Measurements from ENCODE around the gene B3GAT1.
A peak's percentile ranks its signal among the peaks of the same experiment; 100 is the strongest.
"Not testable (repeated sequence)": the region's sequence is repeated elsewhere in the genome, so short reads cannot be mapped to it uniquely, and the experiment has no call there.

Gene B3GAT1, protein sequence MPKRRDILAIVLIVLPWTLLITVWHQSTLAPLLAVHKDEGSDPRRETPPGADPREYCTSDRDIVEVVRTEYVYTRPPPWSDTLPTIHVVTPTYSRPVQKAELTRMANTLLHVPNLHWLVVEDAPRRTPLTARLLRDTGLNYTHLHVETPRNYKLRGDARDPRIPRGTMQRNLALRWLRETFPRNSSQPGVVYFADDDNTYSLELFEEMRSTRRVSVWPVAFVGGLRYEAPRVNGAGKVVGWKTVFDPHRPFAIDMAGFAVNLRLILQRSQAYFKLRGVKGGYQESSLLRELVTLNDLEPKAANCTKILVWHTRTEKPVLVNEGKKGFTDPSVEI

DNA sequence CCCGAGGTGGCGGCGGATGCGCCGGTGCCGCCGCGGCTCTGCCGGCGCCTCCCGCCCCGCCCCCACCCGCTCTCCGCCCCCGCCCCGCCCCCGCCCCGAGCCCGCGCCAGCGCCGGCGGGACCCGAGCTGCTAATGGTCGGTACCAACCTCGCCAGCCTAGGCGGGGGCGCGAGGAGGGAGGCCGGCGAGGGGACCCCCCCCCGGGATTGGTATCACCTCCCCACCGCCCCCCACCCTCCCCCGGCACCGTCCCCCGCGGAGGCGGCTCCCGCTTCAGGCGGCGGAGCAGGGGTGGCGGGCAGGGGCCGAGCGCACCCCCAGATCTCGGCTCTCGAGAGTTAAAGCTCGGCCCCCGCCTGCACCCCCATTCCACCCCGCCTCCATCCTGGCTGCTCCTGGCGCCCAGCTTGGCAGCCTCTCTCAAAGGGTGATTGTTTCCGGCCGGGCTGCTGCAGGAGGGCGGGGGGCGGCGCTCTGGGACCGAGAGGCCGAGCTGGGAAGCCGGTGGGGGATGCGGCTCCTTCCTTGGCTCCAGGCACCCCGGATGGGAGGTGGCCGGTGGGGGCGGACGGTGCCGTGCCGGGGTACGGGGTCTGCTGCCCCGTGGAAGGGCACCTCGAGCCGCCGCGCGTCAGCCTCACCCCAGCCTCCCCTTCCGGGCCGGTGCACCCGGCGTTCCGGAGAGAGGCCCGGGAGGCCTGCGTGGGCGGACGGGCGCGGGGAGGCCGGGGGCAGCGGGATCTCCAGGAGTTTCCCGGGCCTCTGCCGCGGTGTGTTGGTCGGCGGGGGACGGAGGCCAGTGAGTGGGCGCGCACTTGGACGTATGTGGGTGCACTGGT, at the start of gene B3GAT1:
TSS of gene B3GAT1 (minus strand) at position 40 of the 840 bp plus-strand sequence. CDS start 24,583 bp downstream, outside the sequence.
- peak; percentile 3 to 31 for DNase-seq

DNA sequence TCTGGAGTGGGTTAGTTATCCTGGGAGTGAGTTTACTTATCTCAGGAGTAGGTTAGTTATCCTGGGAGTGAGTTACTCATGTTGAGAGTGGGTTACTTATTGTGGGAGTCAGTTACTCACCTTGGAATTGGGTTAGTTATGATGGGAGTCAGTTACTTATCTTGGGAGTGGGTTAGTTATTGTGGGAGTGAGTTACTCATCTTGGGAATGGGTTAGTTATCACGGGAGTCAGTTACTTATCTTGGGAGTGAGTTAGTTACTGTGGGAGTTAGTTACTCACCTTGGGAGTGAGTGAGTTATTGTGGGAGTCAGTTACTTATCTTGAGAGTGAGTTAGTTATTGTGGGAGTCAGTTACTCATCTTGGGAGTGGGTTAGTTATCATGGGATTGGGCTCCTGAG, 49.6 kb upstream of the B3GAT1 start:
- no peak for DNase-seq

DNA sequence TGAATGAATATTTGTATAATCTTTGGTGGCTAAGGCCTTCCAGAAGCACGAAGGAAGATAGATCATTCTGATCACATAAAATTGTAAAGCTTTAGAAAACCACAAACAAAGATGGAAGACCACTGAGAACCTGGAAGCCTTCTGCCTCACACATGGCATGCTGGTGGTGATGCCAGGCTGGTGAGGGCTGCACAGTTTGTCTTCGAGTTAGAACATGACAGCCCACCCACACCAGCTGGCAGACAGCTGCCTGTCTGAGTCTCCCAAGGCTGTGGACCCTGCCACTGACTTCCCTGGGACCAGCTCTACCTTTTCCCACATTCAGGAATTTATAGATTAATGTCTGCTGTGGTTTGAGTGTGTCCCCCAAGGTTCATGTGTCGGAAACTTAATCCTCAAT, 48.8 kb upstream of the B3GAT1 start:
- DNase-seq: peak in 1 of 2 experiments; percentile 10

DNA sequence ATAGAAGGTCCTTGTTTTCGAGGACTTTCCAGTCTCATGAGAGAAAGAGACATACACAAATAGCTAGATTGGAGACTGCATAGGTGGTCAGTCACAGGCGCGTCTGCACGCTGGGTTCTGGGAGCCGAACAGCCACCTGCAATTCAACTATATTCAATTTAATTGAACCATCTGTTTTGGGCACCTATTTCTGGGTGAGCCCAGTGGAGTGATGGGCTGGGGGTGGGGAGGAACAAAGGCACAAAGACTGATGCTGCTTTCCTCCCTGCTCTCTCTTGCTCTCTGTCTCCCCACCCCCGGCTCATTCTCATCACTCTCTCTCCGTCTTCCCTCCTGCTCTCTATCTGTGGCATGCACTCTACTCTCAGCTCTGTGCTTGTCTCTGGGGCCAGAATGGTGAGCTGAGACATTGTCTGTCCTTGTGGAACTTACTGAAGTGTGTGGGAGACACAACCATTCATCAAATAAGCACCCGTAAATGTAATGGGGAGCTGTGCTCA, 48.1 kb upstream of the B3GAT1 start:
- no peak for DNase-seq

DNA sequence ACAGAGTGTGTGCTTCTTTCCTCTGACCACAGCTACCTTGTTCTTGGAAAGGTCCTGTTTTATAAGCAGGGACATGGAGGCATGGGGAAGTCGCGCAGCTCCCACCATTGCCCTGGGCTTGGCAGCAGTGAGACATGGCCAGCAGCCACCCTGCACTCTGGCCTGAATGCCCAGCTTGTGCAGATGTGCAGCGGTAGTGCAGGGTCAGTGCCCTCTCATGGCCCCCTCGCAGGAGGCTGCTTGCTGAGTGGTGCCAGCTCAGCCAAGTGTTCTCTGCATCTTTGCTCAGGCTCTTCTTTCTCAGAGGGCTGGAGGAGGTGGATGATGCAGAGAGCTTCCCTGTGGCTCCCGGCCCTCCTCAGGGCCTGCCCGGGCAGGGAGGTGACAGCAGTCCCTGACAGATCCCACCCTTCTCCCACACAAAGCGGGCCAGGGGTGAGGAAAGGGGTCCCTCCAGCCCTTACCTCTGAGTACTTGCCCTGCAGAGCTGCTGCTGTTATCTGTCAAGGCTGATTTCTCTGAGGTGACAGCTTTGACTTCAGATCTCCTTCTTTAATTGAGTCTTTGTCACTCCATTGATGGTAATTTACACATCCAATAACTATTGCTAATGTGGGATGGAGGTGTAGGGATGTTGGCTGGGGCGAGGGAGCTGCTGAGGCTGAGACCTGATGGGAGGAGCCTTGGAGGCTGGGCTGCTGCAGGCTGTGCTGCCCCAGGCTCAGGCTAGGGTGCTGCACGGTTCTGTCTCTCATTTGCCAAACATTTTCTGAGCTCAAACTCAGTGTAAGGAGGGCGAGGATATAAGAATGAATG, 47.4 kb upstream of the B3GAT1 start:
- no peak for DNase-seq

DNA sequence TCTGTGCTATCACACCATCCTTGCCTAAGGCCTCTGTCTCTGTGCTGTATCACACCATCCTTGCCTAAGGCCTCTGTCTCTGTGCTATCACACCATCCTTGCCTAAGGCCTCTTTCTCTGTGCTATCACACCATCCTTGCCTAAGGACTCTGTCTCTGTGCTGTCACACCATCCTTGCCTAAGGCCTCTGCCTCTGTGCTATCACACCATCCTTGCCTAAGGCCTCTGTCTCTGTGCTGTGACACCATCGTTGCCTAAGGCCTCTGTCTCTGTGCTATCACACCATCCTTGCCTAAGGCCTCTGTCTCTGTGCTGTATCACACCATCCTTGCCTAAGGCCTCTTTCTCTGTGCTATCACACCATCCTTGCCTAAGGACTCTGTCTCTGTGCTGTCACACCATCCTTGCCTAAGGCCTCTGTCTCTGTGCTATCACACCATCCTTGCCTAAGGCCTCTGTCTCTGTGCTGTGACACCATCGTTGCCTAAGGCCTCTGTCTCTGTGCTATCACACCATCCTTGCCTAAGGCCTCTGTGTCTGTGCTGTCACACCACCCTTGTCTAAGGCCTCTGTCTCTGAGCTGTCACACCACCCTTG, 45.5 kb upstream of the B3GAT1 start:
- DNase-seq: not testable (repeated sequence)

DNA sequence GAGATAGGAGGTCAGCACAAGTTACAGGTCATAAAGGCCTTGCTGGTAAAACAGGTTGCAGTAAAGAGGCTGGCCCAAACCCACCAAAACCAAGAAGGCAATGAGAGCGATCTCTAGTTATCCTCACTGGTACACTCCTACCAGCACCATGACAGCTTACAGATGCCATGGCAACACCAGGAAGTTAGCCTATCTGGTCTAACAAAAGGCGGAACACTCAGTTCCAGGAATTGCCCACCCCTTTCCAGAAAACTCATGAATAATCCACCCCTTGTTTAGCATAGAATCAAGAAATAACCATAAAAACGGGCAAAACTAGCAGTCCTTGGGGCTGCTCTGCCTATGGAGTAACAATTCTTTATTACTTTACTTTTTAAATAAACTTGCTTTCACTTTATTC, 43.5 kb upstream of the B3GAT1 start:
- DNase-seq: no peak

DNA sequence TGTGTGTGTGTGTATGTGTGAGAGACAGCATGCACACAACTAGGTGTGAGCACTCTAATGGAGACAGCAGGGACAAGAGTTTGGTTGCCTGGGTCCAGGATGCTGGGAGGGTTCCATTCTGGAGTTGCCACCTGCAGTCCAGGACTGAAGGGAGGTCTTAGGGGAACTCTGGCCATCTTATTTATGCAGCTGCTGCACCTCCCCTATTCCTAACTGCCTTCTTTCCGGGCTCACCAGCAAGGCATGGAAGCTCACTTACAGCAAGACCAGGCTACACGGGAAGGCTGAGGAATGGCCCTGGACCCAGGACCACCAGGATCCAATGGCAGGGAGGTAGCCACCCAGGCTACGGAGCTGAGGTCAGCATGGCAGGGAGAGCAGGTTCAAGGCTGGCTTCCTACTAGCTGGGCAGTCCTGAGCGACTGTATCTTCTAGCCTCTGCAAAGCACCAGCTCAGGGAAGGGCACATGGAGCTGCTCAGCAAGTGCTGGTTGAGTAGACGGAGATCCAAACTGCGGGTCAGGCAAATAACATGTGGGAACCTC, 42.2 kb upstream of the B3GAT1 start:
- no peak for DNase-seq

DNA sequence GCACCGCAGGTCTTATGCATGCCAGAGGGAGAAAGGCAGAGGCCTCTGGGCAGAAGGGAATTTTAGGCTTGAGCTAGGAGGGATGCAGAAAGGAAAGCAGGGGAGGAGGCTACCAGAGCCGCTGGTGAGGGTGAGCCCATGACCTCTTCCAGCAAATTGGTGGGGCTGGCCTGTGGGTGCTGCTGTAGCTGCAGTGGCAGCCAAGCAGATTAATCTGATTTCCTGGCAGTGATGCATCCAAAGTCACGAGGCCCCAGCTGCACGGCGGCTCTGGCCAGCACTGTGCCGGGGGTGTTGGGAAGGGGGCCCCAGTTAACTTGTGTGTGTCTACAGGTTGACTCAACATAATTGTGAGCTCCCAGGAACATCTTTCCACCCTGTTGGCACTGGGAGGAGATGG, 41.4 kb upstream of the B3GAT1 start:
- DNase-seq: no peak

DNA sequence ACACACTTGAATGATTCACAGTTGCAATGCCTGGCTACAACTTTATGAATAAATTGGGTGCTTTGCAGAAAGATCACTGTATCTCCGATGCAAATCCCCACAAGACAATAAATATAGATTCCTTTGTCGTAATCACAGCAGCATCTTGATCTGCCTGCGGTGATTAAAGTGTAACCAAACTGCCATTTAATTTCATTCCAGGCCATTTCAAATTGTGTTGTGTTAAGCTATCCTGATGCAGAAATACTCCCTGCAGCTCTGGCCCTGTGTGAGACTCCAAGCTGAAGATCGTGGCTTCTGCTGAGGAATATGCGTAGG, 40.8 kb upstream of the B3GAT1 start:
- no peak for DNase-seq

DNA sequence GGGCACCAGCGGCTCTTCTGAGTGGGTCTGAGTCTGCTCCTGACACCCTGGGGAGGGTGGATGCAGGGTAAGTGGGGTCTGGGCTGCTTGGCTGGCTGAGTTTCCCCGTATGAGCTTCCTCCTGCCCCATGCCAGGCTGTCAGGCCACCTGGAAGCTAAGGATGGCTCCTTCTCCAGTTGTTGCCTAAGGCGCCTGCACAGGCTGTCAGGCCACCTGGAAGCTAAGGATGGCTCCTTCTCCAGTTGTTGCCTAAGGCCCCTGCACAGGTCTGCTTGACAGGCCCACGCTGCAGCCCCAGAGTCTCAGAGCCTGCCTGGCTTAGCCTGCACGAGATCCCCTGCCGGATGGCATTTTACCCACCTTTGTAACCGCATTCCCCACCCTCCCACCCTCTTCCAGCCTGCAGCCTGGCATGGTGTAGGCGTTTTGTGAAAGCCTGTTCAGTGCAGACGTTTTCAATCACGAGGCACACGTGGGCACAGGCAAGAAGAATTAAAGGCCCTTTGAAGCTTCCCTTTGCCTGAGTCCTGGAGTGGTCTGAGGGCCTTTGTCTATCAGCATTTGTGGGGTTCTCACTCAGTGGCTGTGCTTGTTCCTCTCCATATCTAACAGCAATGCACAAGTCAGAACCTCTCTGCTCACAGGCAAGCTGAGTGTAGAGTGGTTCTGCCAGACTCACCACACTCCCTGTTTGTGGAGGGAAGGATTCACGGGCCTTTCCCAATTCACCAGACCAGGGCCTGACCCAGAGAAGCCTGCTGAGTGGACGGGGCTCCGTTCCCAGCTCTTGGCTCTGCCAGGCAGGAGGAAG, 40.2 kb upstream of the B3GAT1 start:
- no peak for DNase-seq

DNA sequence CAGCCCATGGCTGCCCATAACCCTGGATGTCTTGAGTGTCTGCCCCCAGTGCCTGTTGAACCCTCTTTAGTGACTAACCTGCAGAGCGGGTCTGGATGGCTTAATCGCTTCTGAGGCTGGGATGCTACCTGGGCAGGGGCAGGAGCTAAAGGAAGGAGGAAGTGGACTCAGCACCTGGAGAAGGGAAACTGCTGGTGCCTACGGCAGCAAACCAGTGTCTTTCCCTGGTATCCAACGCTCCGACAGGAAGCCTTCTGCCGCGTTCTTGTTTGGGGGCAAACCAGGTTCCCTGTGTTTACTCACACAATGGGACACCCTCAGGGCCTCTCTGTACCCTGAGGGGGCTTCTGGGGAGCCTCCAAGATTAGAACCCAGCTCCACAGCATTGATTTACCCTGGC, 38.1 kb upstream of the B3GAT1 start:
- no peak for DNase-seq

DNA sequence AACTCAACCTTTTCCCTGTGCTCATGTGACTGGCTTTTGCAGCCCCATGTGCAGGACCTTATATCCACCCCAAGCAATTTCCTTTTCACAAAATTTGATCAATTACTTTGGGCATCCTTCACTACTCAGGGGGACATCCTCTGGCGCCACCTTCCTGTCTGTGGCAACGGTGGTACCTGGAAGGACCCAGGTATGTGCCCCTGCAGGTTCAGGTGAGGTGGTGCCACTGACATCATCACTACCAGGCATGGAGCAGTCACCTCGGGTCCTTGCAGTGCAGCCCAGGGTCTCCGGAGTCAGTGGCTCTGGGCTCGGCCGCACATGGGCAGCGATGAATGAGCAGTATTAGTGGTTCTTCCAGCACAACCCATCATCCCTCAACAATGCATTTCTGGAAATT, 37.7 kb upstream of the B3GAT1 start:
- DNase-seq: no peak

DNA sequence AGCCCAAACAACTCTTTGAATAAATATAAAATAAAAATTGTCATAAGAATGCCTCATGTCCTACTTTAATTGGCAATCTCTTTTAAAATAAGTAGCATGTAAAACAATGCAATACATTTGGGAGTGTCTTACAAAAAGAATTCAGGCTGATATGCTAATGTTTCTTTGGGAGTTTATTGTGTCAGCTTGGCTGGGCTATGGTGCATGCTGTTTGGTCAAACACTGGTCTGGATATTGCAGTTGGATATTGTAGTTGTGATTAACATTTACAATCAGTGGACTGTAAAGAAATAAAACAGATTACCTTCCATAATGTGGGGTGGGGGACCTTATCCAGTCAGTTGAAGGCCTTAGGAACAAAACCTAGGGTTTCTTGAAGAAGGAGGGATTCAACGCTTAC, 37.0 kb upstream of the B3GAT1 start:
- DNase-seq: no peak

DNA sequence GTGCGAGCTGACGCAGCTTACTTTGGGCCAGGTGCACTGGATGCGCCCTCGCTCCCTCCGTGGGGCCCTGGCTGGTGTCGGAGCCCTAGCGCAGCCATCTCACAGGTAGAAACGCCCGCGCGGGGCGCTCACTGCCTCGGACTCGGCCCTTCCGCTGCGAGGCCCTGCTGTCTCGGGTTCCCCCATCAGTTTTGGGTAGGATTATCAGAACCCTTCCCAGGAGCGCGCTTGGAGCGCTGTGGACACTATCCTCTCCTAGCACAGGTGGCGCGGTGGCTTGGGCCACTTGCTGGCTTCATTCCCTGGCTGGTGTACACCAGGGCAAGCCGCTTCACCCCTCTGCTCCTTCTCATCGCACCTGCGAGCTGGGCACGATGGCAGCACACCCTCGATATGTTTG, 35.7 kb upstream of the B3GAT1 start:
- no peak for DNase-seq

DNA sequence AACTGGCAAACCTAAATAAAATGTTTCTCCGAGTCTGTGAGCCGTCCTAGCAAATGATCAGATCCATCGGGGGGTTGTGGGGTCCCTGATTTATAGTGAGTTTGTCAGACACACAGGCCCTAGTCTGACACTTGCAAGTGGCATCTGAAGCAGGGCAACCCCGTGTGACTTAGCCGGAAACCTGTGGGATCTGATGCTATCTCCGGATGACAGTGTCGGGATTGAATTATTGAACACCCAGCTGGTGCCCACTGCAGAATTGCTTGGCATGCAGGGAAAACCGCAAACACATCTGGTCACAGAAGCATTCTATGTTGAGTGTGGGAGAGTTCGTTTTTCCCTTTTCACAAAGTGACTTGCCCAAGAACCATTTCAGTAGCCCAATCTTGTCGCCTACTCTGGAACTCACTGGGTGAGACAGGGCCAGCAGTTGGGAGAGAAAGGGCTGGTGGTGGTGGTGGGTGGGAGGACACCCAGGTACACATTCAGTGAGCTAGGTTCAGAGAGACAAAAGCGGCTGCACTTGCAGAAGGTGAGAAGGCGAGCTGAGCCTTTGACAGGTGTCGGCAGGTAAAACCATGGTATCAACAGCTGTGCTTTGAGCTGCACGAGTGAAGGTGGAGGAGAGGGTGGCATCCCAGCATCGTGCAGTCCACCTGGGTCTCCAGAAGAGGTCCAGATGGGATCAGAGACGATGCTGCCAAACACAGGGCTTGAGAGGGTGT, 33.7 kb upstream of the B3GAT1 start:
- no peak for DNase-seq

DNA sequence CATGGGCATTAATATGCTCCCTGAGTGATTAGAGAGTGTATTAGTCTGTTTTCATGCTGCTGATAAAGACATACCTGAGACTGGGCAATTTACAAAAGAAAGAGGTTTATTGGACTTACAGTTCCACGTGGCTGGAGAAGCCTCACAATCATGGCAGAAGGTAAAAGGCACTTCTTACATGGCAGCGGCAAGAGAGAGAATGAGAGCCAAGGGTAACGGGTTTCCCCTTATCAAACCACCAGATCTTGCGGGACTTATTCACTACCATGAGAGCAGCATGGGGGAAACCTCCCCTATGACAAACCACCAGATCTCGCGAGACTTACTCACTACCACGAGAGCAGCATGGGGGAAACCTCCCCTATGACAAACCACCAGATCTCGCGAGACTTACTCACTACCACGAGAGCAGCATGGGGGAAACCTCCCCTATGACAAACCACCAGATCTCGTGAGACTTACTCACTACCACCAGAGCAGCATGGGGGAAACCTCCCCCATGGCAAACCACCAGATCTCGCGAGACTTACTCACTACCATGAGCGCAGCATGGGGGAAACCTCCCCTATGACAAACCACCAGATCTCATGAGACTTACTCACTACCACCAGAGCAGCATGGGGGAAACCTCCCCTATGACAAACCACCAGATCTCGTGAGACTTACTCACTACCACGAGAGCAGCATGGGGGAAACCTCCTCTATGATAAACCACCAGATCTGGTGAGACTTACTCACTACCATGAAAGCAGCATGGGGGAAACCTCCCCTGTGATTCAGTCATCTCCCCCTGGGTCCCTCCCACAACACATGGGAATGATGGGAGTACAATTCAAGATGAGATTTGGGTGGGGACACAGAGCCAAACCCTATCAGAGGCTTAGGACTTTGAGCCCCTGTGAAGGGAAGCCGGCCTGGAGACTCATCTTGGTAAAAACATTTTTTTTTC, 32.4 kb upstream of the B3GAT1 start:
- DNase-seq: not testable (repeated sequence)

DNA sequence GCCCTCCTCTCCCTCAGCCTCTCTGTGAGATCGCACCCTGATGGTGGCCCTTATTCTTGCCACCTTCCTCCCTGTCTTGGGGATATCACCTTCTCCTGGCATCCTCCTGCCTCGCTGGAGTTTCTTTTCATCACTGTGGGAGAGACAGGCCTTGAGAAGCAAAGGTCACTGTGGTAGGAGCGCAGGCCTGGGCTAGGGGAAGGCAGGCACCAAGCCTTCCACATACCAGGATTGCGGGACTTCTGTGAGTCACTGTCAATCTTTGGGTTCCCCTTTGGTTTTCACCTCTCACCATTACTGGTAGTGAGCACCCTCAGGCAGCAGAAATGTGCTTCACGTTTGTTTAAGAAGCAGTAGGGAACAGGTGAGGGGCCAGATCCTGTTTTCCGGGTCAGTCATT, 31.2 kb upstream of the B3GAT1 start:
- no peak for DNase-seq

DNA sequence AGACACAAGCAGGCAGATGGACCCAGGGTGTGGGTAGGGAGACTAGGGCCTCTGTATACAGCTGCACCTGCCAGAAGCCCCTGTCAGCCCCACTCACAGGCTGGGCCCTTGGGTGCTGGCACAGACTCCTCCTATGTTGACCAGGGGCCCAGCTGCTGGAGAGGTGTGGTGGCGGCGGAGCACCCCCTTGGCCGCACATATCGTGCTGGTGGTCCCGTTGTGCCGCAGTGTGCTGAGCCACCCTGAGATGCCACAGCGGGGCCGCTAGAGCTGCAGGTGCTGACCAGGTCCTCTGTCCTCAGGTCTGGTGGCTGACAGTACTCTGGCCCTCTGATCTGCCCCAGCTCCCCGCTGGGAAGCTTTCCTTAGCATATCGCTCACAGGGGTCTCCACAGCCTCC, 30.2 kb upstream of the B3GAT1 start:
- no peak for DNase-seq

DNA sequence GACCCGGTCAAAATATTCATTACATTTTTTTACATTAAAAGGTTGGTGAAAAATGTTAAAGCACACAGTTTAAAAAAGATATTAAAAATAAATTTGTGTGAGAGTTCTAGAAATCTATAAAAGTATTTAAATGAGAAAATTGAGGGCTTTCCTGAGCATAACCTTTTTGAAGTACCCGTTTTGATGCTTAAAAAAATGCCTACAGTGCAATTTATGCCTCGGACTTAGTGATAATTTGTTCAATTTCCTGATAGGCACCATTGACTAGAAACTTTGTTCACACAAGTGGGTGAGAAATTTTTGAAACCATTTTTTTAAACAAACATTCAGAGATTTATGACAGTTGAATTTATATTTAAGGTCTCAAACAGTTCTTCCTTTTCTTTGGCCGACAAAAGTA, 29.7 kb upstream of the B3GAT1 start:
- DNase-seq: no peak
